ENCODE results near the gene MARCHF3. TPM values are rescaled to one million over a fixed set of nuclear protein-coding genes. Genes with fewer than 3 reads are reported as not detected.
"Not testable (repeated sequence)": the region's sequence is repeated elsewhere in the genome, so short reads cannot be mapped to it uniquely, and the experiment has no call there.

Gene MARCHF3
- total RNA-seq, 1 experiment from 2014 or later: 11.5 TPM

GRCh38 chr5:127051591-127051990 lies 21.2 kb upstream of the MARCHF3 start:
- DNase-seq (ENCODE audit: low read depth): no peak

GRCh38 chr5:127046343-127047072 lies 16.1 kb upstream of the MARCHF3 start:
- DNase-seq (ENCODE audit: low read depth): no peak

- peak; percentile 9 for DNase-seq (ENCODE audit: low read depth)
Observed at GRCh38 chr5:127042593-127042992, 12.2 kb upstream of the MARCHF3 start.

DNA sequence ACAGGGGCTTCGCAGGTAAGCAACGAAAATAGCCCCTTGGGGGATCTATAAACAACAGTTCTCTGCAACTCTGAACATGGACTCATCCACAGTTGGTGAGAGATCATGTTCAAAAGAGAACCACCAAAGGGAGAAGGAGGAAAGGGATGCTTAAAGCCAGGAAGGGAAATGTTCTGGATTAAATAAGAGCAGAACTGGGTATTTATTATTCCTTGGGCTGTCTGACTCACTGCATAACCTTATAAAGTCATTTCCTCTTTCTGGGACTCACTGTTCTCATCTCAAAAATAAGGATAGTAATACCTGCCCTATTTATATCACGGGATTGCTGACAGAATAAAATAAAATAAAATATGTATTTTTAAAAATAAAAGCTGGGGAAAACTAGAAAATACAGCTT lies 11.2 kb upstream of the MARCHF3 start:
- DNase-seq (ENCODE audit: low read depth): peak; percentile 7

DNA sequence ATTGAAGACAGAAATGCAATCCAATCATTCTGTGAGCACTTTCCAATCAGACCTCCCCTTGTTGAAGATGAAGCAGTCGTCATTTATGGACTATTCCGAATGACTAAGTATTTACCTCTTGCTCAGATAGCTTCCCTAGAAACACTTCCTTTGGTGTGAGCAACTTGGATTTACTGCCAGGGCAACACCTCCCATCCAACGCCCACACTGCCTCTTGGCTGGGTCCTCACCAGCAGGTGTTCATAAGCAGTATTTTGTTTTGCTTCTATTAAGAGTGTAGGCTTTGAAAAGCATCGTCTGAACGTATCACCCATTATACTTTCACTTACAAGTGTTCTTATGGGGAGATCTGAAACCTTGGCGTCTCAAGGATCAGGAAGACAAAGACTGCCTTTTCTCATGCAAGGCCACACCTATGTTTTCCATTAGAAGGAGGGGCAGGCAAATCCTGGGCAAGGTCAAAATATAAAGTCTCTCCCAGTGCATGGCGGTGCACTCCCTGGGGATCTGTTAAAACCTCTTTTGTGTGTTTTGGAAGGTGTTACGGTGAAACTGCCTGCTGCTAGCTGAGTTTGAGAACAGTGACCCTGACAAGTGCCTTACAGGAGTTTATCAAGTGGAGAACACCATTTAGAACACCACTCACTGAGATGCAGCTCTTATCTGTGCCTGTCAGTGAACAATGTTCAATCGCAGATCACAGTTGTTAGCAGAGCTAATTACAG lies 10.6 kb upstream of the MARCHF3 start:
- no peak for DNase-seq (ENCODE audit: low read depth)

DNA sequence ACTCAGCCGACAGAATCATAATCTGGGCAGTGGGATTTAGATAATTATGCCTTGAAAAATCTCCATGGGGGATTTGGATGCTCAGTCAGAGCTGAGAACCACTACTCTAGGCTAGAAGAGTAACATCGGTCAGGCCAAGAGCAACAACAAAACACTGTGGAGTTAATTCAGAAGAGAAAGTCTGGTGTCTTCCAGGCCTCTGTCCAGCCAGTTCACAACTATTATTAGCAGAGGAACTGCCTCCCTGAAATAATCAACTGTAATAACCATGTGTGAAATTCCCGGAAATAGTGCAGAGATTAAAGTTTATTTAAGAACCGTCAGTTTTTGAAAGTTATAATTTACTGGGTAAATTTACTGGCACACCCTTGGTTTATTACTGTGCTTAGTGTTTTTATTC lies 8.2 kb upstream of the MARCHF3 start:
- no peak for DNase-seq (ENCODE audit: low read depth)

GRCh38 chr5:127031863-127032232 lies 1.5 kb upstream of the MARCHF3 start:
- peak; percentile 15 for DNase-seq (ENCODE audit: low read depth)

- DNase-seq (ENCODE audit: low read depth): peak; percentile 15
Observed at GRCh38 chr5:127031147-127031862, 947 bp upstream of the MARCHF3 start.

DNA sequence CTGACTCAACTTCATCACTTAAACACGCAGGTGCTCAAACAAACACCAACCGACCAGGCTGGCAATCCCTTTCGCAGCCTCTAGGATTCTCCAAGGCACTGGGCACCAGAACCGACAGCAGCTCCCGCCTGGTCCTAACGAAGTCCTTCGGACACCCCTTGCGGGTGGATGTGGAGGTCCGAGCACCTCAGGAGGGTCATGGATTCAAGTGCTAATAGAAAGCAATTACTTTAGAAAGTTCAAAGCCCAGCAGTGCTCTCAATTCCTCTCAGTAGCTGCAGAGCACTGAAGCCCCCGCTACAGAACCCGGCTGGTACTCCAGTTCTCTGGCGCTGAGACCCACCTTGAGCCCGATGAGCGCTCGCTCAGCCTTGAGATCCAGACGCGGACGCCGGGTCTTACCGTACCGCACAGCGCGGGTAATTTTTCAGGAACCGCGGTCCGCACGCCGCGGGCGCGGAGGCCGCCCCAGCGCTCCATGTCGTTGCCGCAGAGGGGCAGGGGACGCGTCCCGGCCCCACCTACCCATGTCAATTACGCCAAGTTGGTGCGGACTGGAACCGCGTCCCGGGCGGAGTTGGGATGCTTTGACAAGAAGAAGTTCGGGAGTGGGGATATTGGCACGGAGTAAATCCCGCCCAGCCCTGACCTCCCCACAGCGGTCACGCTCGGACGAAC lies 638 bp downstream of the MARCHF3 start:
- DNase-seq (ENCODE audit: low read depth): peak; percentile 73

- no peak for DNase-seq (ENCODE audit: low read depth)
Observed at GRCh38 chr5:127028822-127029457, 1.4 kb downstream of the MARCHF3 start.

DNA sequence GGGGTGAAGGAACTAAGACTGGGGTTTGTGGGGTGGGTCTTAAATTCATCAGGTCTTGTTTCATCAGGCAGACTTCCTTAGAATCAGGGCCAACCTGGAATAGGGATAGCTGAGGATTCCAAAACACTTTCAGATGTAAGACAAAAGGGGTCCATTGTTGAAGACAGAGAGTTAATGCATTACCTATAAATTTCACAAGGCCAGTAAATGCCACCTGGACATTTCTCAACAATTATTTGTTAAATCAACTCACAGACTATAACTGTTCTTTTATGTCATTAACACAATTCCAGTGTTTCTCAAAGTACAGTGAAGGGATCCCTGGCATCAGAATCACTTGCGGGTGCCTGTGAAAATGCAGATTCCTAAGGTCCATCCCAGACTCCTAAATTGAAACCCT lies 2.8 kb downstream of the MARCHF3 start:
- DNase-seq (ENCODE audit: low read depth): no peak

DNA sequence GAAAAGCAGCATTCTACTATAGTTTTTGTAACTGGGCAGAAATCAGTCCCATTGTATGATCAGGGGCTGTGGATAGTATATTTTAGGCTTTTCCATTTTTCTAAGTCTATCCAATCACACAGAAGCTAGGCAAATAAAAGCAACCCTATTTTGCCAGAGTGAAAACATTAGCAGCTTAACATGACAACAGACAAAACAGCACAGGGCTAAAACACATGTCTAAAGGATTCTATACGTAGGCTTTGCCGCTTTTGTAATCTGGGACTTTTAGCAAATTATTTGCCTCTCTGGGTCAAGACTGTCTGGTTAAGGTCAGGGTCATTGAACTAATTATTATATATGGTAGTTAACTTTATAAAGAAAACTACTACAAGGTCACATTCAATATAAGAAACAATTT lies 4.2 kb downstream of the MARCHF3 start:
- no peak for DNase-seq (ENCODE audit: low read depth)

- no peak for DNase-seq (ENCODE audit: low read depth)
Observed at GRCh38 chr5:127025467-127025866, 4.9 kb downstream of the MARCHF3 start.

DNA sequence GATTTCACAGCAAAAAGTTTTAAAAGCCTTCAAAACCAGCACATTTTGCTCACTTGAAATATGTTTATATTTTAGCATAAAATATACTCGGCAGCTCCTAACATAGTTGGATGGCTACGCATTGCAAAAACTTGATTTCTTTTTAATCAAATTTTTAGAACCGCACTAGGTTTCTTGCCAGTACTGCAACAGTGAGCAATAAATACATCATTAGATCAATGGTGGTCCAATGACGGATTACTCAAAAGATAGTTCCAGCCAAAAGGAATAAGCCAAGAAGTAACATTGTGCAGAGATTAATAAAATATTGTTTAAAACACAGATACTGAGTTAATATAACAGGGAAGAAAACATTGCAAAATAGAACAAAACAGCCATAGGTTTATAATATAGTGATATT lies 5.5 kb downstream of the MARCHF3 start:
- no peak for DNase-seq (ENCODE audit: low read depth)

- not testable (repeated sequence) for DNase-seq (ENCODE audit: low read depth)
Observed at GRCh38 chr5:127023552-127024191, 6.7 kb downstream of the MARCHF3 start.

GRCh38 chr5:127022846-127023245 lies 7.5 kb downstream of the MARCHF3 start:
- DNase-seq (ENCODE audit: low read depth): no peak

GRCh38 chr5:127019928-127020327 lies 10.4 kb downstream of the MARCHF3 start:
- DNase-seq (ENCODE audit: low read depth): no peak

GRCh38 chr5:127016722-127017121 lies 13.6 kb downstream of the MARCHF3 start:
- not testable (repeated sequence) for DNase-seq (ENCODE audit: low read depth)

DNA sequence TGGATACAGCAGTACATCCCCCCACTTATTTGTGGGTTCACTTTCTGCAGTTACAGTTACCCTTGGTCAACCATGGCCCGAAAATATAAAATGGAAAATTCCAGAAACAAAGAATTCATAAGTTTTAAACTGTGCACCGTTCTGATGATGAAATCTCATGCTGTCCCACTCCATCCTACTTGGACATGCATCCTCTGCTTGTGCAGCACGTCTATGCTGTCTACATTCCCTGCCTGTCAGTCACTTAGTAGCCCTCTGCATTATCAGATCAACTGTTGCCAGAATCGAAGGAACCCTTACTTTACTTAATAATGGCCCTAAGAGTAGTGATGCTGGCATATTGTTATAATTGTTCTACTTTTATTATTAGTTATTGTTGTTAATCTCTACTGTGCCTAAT lies 14.6 kb downstream of the MARCHF3 start:
- DNase-seq (ENCODE audit: low read depth): no peak

DNA sequence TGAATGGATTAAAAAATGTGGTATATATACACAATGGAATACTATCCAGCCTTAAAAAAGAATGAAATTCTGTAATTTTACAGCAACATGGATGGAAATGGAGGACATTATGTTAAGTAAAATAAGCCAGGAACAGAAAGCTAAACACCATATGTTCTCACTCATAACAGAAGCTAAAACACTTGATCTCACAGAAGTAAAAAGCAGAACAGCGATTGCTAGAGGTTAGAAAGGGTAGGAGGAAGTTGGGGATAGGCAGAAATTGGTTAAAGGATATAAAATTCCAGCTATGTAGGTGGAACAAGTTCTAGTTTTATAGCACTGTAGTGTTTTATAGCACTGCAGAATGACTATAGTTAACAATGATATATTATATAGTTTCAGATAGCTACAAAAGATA lies 15.8 kb downstream of the MARCHF3 start:
- DNase-seq (ENCODE audit: low read depth): no peak

GRCh38 chr5:127013407-127013806 lies 17.0 kb downstream of the MARCHF3 start:
- DNase-seq (ENCODE audit: low read depth): no peak
